ENCODE measurements around the gene CD200R1.
"Not testable (repeated sequence)": the region's sequence is repeated elsewhere in the genome, so short reads cannot be mapped to it uniquely, and the experiment has no call there.

The CD200R1 gene

GRCh38 chr3:112973325-112974177 is 1.4 kb downstream of the CD200R1 start:
- no peak for DNase-seq

GRCh38 chr3:112972158-112972557 is 2.7 kb downstream of the CD200R1 start:
- no peak for DNase-seq

- no peak for DNase-seq
These were observed 7.1 kb downstream of the CD200R1 start for GRCh38 chr3:112967828-112968227.

GRCh38 chr3:112967425-112967824 is 7.5 kb downstream of the CD200R1 start:
- DNase-seq = no peak

- DNase-seq = no peak
These were observed 8.3 kb downstream of the CD200R1 start for GRCh38 chr3:112966633-112967032.

- no peak for DNase-seq
These were observed 9.2 kb downstream of the CD200R1 start for GRCh38 chr3:112965656-112966055.

- DNase-seq = no peak
These were observed 11.2 kb downstream of the CD200R1 start for GRCh38 chr3:112963683-112964082.

- no peak for DNase-seq
These were observed 15.9 kb downstream of the CD200R1 start for GRCh38 chr3:112958811-112959560.

- no peak for DNase-seq
These were observed 18.6 kb downstream of the CD200R1 start for GRCh38 chr3:112956351-112956750.

GRCh38 chr3:112948346-112948838 is 26.5 kb downstream of the CD200R1 start:
- DNase-seq = no peak

- no peak for DNase-seq
These were observed 43.0 kb downstream of the CD200R1 start for GRCh38 chr3:112931736-112932521.

- DNase-seq = no peak
These were observed 44.1 kb downstream of the CD200R1 start for GRCh38 chr3:112930771-112931170.

- DNase-seq = no peak
These were observed 48.9 kb downstream of the CD200R1 start for GRCh38 chr3:112925969-112926368.

GRCh38 chr3:112925560-112925959 is 49.3 kb downstream of the CD200R1 start:
- DNase-seq = no peak

- DNase-seq = not testable (repeated sequence)
These were observed 55.4 kb downstream of the CD200R1 start for GRCh38 chr3:112919541-112919940.

- DNase-seq = no peak
These were observed 66.7 kb downstream of the CD200R1 start for GRCh38 chr3:112908252-112908651.

- no peak for DNase-seq
These were observed 70.1 kb downstream of the CD200R1 start for GRCh38 chr3:112904786-112905185.

GRCh38 chr3:112900113-112900512 is 74.8 kb downstream of the CD200R1 start:
- no peak for DNase-seq

- no peak for DNase-seq
These were observed 77.1 kb downstream of the CD200R1 start for GRCh38 chr3:112897791-112898190.

GRCh38 chr3:112894258-112894657 is 80.6 kb downstream of the CD200R1 start:
- DNase-seq = no peak

GRCh38 chr3:112889357-112889756 is 85.5 kb downstream of the CD200R1 start:
- no peak for DNase-seq

GRCh38 chr3:112888381-112889085 is 86.4 kb downstream of the CD200R1 start:
- no peak for DNase-seq

Data from NCI-H446 (cell line).